AG04450 (cell line): ENCODE data around the gene P2RY13. TPM values are rescaled to one million over a fixed set of nuclear protein-coding genes. Genes with fewer than 3 reads are reported as not detected.

ENCODE experiments used
- polyA plus RNA-seq: library from polyadenylated mRNA; depleted of rRNA; stranded (reverse); fragments of >200 nt; gene quantifications from 2 replicates; pipeline ENCODE4 v1.2.3, GENCODE V29; 2011; rRNA removed

P2RY13 gene
- polyA plus RNA-seq, 1 experiment = not detected

Other genes with a start within 250 kb of the P2RY13 start
- 0.17 and 0.26 TPM in 2 replicates for gene MED12L, start 243.9 kb downstream of the P2RY13 start, polyA plus RNA-seq
- gene GPR171, start 126.3 kb downstream of the P2RY13 start, polyA plus RNA-seq = not detected in 2 replicates
- gene P2RY14, start 51.0 kb downstream of the P2RY13 start, polyA plus RNA-seq = not detected in 2 replicates
- not detected in 2 replicates for gene GPR87, start 12.7 kb downstream of the P2RY13 start, polyA plus RNA-seq
- not detected in 2 replicates for gene P2RY12, start 55.2 kb upstream of the P2RY13 start, polyA plus RNA-seq
- gene IGSF10, start 131.5 kb upstream of the P2RY13 start, polyA plus RNA-seq = 0.02 TPM in 2 replicates